ENCODE results near the gene APLP2. TPM values are rescaled to one million over a fixed set of nuclear protein-coding genes. Genes with fewer than 3 reads are reported as not detected.

Gene APLP2
- total RNA-seq, 1 experiment from 2014 or later = 345 TPM

- no peak for ATAC-seq
- ChIA-PET POLR2A (no interaction called here), CTCF (interaction anchor here (0.9 to 1.3 kb wide), 2 partner anchors 13 to 27 kb away, joined by 3 read pairs; no protein-coding TSS in a partner anchor)
- no peaks in the 10 kb centered on the region for H3K27me3 Mint-ChIP-seq (ENCODE audit: low read depth)
- peaks cover 7% of the 10 kb centered on the region for H3K36me3 Mint-ChIP-seq
- H3K9me3 Mint-ChIP-seq = no peaks in the 10 kb centered on the region
- TF ChIP-seq USF2 (CRISPR knock-in tag; IDR thresholded peaks at IDR 0.05) = no peak
- TF ChIP-seq E2F4 (CRISPR knock-in tag; IDR thresholded peaks at IDR 0.05; ENCODE audit: borderline replicate concordance, low read depth) = no peak
- TF ChIP-seq TEAD1 (CRISPR knock-in tag; IDR thresholded peaks at IDR 0.05) = no peak
- no peak for TF ChIP-seq GTF2I (CRISPR knock-in tag; conservative IDR thresholded peaks at IDR 0.05)
- TF ChIP-seq ERG (CRISPR knock-in tag; IDR thresholded peaks at IDR 0.05) = no peak
- no peak for TF ChIP-seq MXD4 (CRISPR knock-in tag; IDR thresholded peaks at IDR 0.05; ENCODE audit: borderline replicate concordance)
- no peak for TF ChIP-seq PREB (CRISPR knock-in tag; IDR thresholded peaks at IDR 0.05; ENCODE audit: borderline replicate concordance)
- no peak for TF ChIP-seq ZMAT4 (CRISPR knock-in tag; IDR thresholded peaks at IDR 0.05)
- TF ChIP-seq ZNF532 (CRISPR knock-in tag; IDR thresholded peaks at IDR 0.05; ENCODE audit: borderline replicate concordance) = no peak
- TF ChIP-seq NFYB (CRISPR knock-in tag; conservative IDR thresholded peaks at IDR 0.05; ENCODE audit: low read depth) = no peak
- TF ChIP-seq MAX (CRISPR knock-in tag; IDR thresholded peaks at IDR 0.05) = no peak
- no peak for TF ChIP-seq TCF7 (CRISPR knock-in tag; IDR thresholded peaks at IDR 0.05; ENCODE audit: low read depth)
- no peak for TF ChIP-seq SMAD3 (CRISPR knock-in tag; IDR thresholded peaks at IDR 0.05; ENCODE audit: borderline replicate concordance)
- TF ChIP-seq TP53 (CRISPR knock-in tag; IDR thresholded peaks at IDR 0.05) = no peak
- TF ChIP-seq ETV6 (CRISPR knock-in tag; IDR thresholded peaks at IDR 0.05) = no peak
- TF ChIP-seq ZNF425 (CRISPR knock-in tag; conservative IDR thresholded peaks at IDR 0.05) = no peak
- no peak for TF ChIP-seq SOX15 (CRISPR knock-in tag; IDR thresholded peaks at IDR 0.05)
- no peak for TF ChIP-seq FOXK1 (CRISPR knock-in tag; IDR thresholded peaks at IDR 0.05)
- H3K4me3 Mint-ChIP-seq = no peak overlapping the region
- DNase-seq (ENCODE audit: low spot score) = no peak
- peaks cover 18% of the 10 kb centered on the region for H3K4me1 Mint-ChIP-seq
- no peak overlapping the region for H3K27ac Mint-ChIP-seq
Observed at GRCh38 chr11:130151196-130151595, 81.5 kb downstream of the APLP2 start.

All from WTC11 (cell line).